Measurements from ENCODE around the gene CHGA. TPM values are rescaled to one million over a fixed set of nuclear protein-coding genes. Genes with fewer than 3 reads are reported as not detected.

The CHGA gene
- total RNA-seq, 4 donors from 2014 or later: not detected

GRCh38 chr14:92938890-92939671, 16.1 kb downstream of the CHGA start:
- no peaks in the 10 kb centered on the region for H3K4me1 ChIP-seq
- H3K27me3 ChIP-seq: no peaks in the 10 kb centered on the region
- no peak overlapping the region for H3K4me3 ChIP-seq
- no peak for TF ChIP-seq CTCF (IDR thresholded peaks at IDR 0.05)
- TF ChIP-seq EP300 (IDR thresholded peaks at IDR 0.05): no peak
- no peak for TF ChIP-seq POLR2A (IDR thresholded peaks at IDR 0.05)
- H3K36me3 ChIP-seq: peaks cover 0 to 94% (median 13%) of the 10 kb centered on the region in 3 donors
- H3K9me3 ChIP-seq: no peaks in the 10 kb centered on the region
- DNase-seq (ENCODE audit: low spot score in 2 of 2): no peak
- WGBS, 2 donors: 87 to 91% methylated on average over 24 to 25 of the region's 27 CpGs
- H3K27ac ChIP-seq: no peak overlapping the region

- no peak overlapping the region for H3K27ac ChIP-seq
- 81 to 82% methylated on average over 12 of the region's 12 CpGs for WGBS, 2 donors
- H3K9me3 ChIP-seq: no peaks in the 10 kb centered on the region
- no peaks in the 10 kb centered on the region for H3K4me1 ChIP-seq
- no peak for TF ChIP-seq CTCF (IDR thresholded peaks at IDR 0.05)
- no peak for TF ChIP-seq EP300 (IDR thresholded peaks at IDR 0.05)
- no peak for TF ChIP-seq POLR2A (IDR thresholded peaks at IDR 0.05)
- H3K36me3 ChIP-seq: peaks cover 0 to 95% (median 13%) of the 10 kb centered on the region in 3 donors
- H3K4me3 ChIP-seq: no peak overlapping the region
- H3K27me3 ChIP-seq: no peaks in the 10 kb centered on the region
- no peak for DNase-seq (ENCODE audit: low spot score in 2 of 2)
These were observed 16.7 kb downstream of the CHGA start for GRCh38 chr14:92939699-92940098.

GRCh38 chr14:92940543-92940942, 17.6 kb downstream of the CHGA start:
- H3K4me1 ChIP-seq: no peaks in the 10 kb centered on the region
- H3K27ac ChIP-seq: no peak overlapping the region
- peaks cover 0 to 96% (median 17%) of the 10 kb centered on the region in 3 donors for H3K36me3 ChIP-seq
- no peaks in the 10 kb centered on the region for H3K9me3 ChIP-seq
- H3K27me3 ChIP-seq: no peaks in the 10 kb centered on the region
- no peak for DNase-seq (ENCODE audit: low spot score in 2 of 2)
- H3K4me3 ChIP-seq: no peak overlapping the region
- 77 to 78% methylated on average over 10 to 11 of the region's 11 CpGs for WGBS, 2 donors
- TF ChIP-seq CTCF (IDR thresholded peaks at IDR 0.05) (no peak), EP300 (IDR thresholded peaks at IDR 0.05) (no peak), POLR2A (IDR thresholded peaks at IDR 0.05) (no peak)

GRCh38 chr14:92941531-92941930, 18.6 kb downstream of the CHGA start:
- Histone ChIP-seq H3K27me3 (no peaks in the 10 kb centered on the region), H3K9me3 (no peaks in the 10 kb centered on the region), H3K4me1 (peaks cover 0 to 8% (median 7%) of the 10 kb centered on the region in 4 donors), H3K27ac (no peak overlapping the region), H3K36me3 (peaks cover 0 to 95% (median 10%) of the 10 kb centered on the region in 3 donors), H3K4me3 (no peak overlapping the region)
- TF ChIP-seq CTCF (IDR thresholded peaks at IDR 0.05) (no peak), EP300 (IDR thresholded peaks at IDR 0.05) (no peak), POLR2A (IDR thresholded peaks at IDR 0.05) (no peak)
- DNase-seq (ENCODE audit: low spot score in 2 of 2): no peak
- WGBS, 2 donors: 90 to 92% methylated on average over 26 to 29 of the region's 30 CpGs

- H3K4me3 ChIP-seq: no peak overlapping the region
- H3K27me3 ChIP-seq: no peaks in the 10 kb centered on the region
- H3K9me3 ChIP-seq: no peaks in the 10 kb centered on the region
- 91 to 93% methylated on average over 5 of the region's 5 CpGs for WGBS, 2 donors
- no peak for DNase-seq (ENCODE audit: low spot score in 2 of 2)
- H3K4me1 ChIP-seq: peaks cover 0 to 14% (median 8%) of the 10 kb centered on the region in 4 donors
- TF ChIP-seq EP300 (IDR thresholded peaks at IDR 0.05): no peak
- no peak for TF ChIP-seq POLR2A (IDR thresholded peaks at IDR 0.05)
- no peak for TF ChIP-seq CTCF (IDR thresholded peaks at IDR 0.05)
- H3K36me3 ChIP-seq: peaks cover 0 to 89% (median 10%) of the 10 kb centered on the region in 3 donors
- no peak overlapping the region for H3K27ac ChIP-seq
These were observed 19.2 kb downstream of the CHGA start for GRCh38 chr14:92942136-92942535.
